ENCODE data around the gene PSME2.

- TF ChIP-seq POLR2A (IDR thresholded peaks at IDR 0.05) = no peak
- TF ChIP-seq CTCF (IDR thresholded peaks at IDR 0.05) = no peak
Measured at GRCh38 chr14:24149302-24149969, 3.0 kb upstream of the PSME2 start.
